ENCODE data around the gene AMDHD2. TPM values are rescaled to one million over a fixed set of nuclear protein-coding genes. Genes with fewer than 3 reads are reported as not detected.

The AMDHD2 gene
- total and polyA plus RNA-seq, 7 donors = 21.0 to 39.4 (median 24.3) TPM

DNA sequence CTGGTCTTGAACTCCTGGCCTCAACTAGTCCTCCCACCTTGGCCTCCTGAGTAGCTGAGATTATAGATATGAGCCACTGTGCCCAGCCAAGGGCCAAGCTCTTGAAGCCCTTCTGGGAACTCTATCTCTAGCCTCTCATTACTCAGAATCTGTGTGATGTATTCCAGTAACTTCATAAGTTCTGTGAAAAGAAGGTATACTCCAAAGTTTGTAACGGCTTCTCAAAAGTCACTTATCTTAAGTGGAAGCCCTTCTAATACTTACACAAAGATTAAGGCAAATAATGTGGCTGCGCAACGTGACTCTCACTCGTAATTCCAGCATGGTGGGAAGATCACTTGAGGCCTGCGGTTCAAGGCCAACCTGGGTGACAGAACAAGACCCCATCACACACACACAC is 25.6 kb upstream of the AMDHD2 start:
- TF ChIP-seq CTCF (IDR thresholded peaks at IDR 0.05) (no peak), EP300 (IDR thresholded peaks at IDR 0.05) (no peak), POLR2AphosphoS5 (IDR thresholded peaks at IDR 0.05) (no peak), POLR2A (IDR thresholded peaks at IDR 0.05) (no peak)
- intact Hi-C loops (cut with DNase I) = no loop called here
- 94 to 97% methylated on average over 5 of the region's 5 CpGs for WGBS, 2 donors

GRCh38 chr16:2495041-2495440 is 25.1 kb upstream of the AMDHD2 start:
- Histone ChIP-seq H3K27ac (no peak overlapping the region), H3K27me3 (no peaks in the 10 kb centered on the region), H3K9me3 (no peaks in the 10 kb centered on the region), H3K4me3 (no peak overlapping the region), H3K4me1 (peaks cover 0 to 20% (median 11%) of the 10 kb centered on the region in 4 donors), H3K36me3 (peaks cover 0 to 36% (median 7%) of the 10 kb centered on the region in 4 donors)
- 95% methylated on average over 5 of the region's 5 CpGs for whole genome bisulfite sequencing, 2 donors
- TF ChIP-seq POLR2A (IDR thresholded peaks at IDR 0.05) (no peak), EP300 (IDR thresholded peaks at IDR 0.05) (no peak), CTCF (IDR thresholded peaks at IDR 0.05) (no peak), POLR2AphosphoS5 (IDR thresholded peaks at IDR 0.05) (no peak)
- intact Hi-C loops (cut with DNase I) = no loop called here
- no peak for DNase-seq

More for the DNA sequence above, 25.6 kb upstream of the AMDHD2 start:
- Histone ChIP-seq H3K4me3 (no peak overlapping the region), H3K36me3 (peaks cover 0 to 34% (median 7%) of the 10 kb centered on the region in 4 donors), H3K4me1 (peaks cover 0 to 20% (median 11%) of the 10 kb centered on the region in 4 donors), H3K27ac (no peak overlapping the region), H3K9me3 (no peaks in the 10 kb centered on the region), H3K27me3 (no peaks in the 10 kb centered on the region)
- no peak for DNase-seq

- Histone ChIP-seq H3K4me3 (no peak overlapping the region), H3K4me1 (peaks cover 0 to 28% (median 18%) of the 10 kb centered on the region in 4 donors), H3K36me3 (peaks cover 0 to 29% (median 7%) of the 10 kb centered on the region in 4 donors), H3K27ac (peak overlapping the region in 2 of 4 donors; percentile 20 to 27), H3K27me3 (no peaks in the 10 kb centered on the region), H3K9me3 (no peaks in the 10 kb centered on the region)
- TF ChIP-seq POLR2AphosphoS5 (IDR thresholded peaks at IDR 0.05) (no peak), EP300 (IDR thresholded peaks at IDR 0.05) (no peak), CTCF (IDR thresholded peaks at IDR 0.05) (no peak), POLR2A (IDR thresholded peaks at IDR 0.05) (no peak)
- intact Hi-C loops (cut with DNase I) = no loop called here
- DNase-seq = no peak
- 96% methylated on average over 62 of the region's 62 CpGs for WGBS, 2 donors
These were observed 23.7 kb upstream of the AMDHD2 start for GRCh38 chr16:2496223-2497115.

GRCh38 chr16:2497116-2497630 is 23.0 kb upstream of the AMDHD2 start:
- Histone ChIP-seq H3K4me3 (no peak overlapping the region), H3K36me3 (peaks cover 0 to 29% (median 7%) of the 10 kb centered on the region in 4 donors), H3K9me3 (no peaks in the 10 kb centered on the region), H3K27ac (peak overlapping the region in 3 of 4 donors; percentile 16 to 27 (median 20)), H3K27me3 (no peaks in the 10 kb centered on the region), H3K4me1 (peaks cover 0 to 35% (median 25%) of the 10 kb centered on the region in 4 donors)
- WGBS, 2 donors = 43 to 66% methylated on average over 21 of the region's 21 CpGs
- intact Hi-C loops (cut with DNase I) = no loop called here
- DNase-seq = no peak
- TF ChIP-seq EP300 (IDR thresholded peaks at IDR 0.05) = no peak
- no peak for TF ChIP-seq CTCF (IDR thresholded peaks at IDR 0.05)

Data from sigmoid colon (tissue), 7 donors.